GM18873 (cell line): ENCODE data around the gene DLGAP1.

Experiments used
- ATAC-seq: cut with Tn5 transposase; IDR thresholded peaks from one replicate; pipeline ENCODE4 v1.9.1; 2021; ENCODE audit warnings: mild to moderate bottlenecking, moderate library complexity, moderate number of reproducible peaks; ENCODE audit not compliant: unreplicated experiment, low FRiP score

Gene DLGAP1

DNA sequence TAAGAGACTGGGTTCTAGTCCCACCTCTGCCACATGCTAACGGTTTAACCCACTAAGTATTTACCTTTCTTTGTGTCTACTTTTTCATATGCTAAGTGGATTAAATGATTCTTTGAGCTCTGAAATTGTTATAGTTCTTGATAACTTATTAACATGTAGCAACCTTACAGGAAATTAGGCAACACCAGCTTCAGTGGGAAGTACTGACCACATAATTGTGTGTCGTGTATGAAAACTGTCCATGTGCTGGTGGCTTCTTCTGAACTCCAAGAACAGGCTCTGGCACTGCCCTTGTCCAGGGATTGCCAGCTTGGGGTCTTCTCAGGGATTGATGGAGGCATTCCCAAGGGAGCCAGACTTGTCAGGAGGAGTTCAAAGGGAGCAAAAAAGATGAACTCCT lies 577.4 kb downstream of the DLGAP1 start:
- ATAC-seq, result no peak

DNA sequence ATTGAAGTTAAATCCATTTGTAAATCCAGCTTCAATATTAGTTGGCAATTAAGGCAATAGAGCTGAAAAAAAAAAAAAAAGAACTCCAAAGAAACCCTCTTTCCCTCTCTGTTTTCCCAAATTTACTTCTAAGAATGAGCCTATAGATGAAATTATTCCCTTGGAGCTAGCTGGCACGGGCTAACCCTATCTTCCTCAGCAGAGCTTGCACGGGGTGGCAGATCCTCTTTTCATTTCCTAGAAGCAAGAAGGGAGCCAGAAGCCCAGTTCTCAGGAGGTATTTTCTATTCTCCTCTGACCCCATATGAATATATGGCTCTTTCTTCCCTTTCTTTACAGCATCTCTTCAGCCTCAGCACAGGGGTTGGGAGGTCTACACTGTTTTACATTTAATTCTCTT lies 579.1 kb downstream of the DLGAP1 start:
- ATAC-seq, result no peak

DNA sequence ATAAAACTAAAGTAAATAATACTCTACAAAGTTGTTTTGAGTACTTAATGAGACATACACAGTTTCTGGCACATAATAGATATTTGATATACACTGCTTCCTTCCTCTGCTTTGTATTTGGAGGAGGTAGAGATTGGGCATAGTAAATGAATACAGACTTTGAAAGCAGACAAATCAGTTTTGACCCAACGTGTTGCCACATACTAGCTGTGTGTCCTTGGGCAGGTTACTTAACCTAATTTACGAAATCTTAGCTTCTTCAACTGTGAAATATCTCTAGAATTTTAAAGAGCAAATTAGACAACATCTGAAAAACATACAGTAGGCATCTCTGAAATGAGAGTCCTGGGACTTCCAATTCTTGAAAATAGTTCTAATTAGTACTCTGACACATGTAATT lies 579.7 kb downstream of the DLGAP1 start:
- no peak for ATAC-seq

DNA sequence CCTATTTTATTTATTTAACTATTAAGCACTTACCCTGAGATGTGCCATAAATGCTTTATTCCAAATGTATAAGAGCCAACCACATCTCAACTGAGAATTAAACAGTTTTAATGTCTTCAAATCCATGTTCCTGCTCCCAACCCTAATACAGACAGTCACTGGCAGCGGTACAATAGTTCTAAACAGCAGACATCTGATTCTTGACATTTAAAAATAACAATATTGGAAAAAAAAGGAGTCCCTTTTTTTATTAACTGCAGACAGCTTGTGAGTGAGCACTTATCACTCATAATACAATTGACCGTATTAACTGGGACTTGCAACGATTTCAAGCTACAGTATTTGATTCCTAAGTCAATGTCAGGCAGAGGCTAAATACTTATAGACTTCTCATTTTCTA lies 580.5 kb downstream of the DLGAP1 start:
- ATAC-seq, result no peak

DNA sequence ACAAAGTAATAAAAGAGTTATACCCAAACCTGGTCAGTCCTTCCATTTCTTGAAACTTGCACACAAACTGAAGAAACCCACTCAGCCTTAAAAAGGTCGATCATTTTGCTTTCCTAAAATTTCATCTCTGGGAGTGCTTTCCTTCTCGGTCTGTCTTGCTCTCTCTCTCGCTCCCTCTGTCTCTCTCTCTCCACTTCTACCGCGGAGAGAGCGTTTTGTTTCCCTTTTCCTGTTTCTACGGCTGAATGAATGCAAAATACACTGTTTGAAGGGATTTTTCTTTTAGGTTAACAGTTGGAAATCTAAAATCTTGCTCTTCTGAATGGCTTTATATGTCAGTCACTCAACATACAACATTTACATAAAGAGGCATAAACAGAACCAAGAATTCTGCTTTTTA lies 581.0 kb downstream of the DLGAP1 start:
- no peak for ATAC-seq

DNA sequence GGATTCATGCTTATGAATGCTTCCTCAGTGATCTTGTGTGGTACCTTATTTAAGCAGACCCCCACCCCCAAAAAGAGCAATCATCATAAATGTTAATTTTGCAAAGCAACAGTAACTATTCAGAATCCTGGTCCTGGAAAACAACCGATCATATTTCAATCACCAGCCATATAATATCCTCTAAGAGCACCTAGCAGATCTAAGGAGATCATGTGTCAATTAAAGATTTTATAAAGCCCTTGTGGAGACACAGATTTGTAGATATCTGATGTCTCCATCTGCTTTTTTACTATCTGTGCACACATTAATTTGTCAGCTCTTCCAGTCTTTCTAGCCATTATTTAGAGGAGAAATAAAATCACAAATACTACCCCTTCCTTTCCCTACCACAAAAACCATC lies 581.4 kb downstream of the DLGAP1 start:
- no peak for ATAC-seq

DNA sequence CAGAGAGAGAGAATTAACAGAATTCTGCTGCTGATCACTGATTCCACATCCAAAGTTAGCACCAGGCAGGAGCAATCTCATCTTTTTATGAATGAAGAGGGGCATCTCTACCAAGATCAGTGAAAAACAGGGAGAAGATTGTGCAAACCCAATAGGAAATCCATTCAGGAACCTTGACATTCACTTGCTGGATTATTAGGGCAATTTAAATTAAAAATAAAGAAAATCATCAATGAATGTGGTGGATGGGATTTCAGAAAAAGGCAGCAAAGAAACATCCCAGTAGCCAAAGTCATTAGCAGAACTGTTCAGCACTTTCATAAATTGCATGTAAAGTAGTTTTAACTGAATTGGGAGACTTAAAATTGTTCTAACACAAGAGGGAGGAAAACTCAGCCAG lies 581.9 kb downstream of the DLGAP1 start:
- no peak for ATAC-seq

DNA sequence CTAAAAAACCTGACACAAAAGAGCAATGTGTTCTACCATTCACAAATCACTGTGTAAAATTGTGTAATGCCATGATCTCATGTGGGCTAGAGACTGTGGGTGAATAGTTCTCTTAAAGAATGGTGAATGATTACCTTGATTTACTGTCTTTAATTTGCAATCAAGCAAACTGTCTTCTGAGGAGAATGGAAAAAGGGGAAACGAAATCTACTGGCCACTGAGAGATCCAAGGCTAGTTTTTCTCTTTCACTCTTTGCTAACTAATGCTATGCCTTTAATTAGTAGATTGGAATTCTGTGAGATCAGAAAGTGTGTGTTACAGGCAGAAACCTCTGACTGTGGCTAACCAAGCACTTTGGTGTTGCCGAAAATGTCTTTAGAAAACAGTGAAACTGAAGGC lies 582.5 kb downstream of the DLGAP1 start:
- no peak for ATAC-seq

DNA sequence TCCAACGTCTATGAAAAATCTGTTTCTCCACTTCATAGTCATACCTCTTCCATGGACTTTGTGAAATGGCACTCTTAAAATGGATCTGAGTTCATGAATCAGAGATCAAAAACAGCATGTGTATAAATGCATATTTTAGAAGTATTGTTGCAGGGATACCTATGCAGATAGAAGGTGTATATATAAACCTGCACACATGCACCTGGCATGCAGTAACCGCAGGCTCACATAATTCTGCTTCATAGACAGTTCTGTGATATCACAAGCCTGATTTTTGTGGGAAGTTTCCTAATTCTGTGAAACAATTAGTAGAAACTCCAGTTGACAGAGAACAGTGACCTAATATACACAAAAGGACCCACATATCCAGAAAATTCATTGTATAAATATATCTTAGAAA lies 583.4 kb downstream of the DLGAP1 start:
- no peak for ATAC-seq

DNA sequence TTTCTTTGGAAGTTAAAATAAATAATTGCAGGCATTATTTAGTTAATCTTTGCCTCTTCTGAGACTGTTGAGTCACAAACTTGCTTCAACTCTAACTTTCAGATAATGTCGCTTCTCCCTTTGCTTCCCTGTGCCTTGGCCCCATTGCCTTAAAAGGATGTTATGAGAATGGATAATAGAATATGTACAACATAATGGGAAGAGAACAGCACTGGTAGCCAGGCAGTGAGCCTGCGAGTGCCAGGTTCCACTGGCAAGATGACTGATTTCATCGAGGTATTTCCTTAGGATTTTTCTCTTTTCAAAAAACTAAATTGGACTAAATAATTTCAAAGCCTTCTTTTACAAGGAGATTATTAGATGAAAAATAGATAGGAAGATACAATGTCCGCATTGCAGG lies 584.2 kb downstream of the DLGAP1 start:
- ATAC-seq, result no peak

DNA sequence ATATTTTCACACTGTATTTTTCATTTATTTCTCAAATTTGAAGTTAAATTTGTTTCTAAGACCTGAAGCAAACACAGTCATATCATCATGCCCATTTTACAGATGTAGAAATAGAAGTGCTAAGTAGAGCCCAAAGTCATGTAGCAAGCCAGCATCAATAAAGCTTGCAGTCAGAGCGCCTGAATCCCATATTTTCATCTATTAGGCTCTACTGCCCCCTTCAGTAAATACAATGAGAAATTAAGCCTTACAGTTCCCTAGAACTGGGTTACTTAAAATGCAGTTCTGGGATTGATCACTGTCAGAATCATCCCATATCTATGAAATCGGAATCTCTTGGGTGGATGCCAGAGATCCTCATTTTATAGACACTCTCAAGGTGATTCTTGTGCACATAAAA lies 585.3 kb downstream of the DLGAP1 start:
- no peak for ATAC-seq

DNA sequence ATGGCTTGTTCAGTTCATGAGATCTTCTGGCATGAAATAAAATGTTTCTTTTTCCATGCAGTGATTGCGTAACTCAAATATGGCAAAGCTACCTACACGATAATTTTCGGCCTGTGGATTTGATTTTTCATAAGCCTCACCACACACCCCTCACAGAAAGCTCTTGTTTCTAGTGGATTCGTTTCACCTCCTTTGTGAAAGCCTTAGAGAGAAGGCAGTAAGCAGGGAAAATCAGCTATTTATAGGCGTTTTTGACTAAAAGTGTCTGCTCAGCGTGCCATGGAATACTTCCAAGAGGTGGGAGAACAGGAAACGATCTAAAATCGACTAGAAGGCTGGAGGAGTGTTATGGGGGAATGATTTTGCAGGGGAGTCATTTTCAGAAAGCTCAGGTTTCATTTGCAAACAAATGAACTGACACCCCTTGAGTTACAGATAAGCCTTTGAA lies 587.2 kb downstream of the DLGAP1 start:
- no peak for ATAC-seq

DNA sequence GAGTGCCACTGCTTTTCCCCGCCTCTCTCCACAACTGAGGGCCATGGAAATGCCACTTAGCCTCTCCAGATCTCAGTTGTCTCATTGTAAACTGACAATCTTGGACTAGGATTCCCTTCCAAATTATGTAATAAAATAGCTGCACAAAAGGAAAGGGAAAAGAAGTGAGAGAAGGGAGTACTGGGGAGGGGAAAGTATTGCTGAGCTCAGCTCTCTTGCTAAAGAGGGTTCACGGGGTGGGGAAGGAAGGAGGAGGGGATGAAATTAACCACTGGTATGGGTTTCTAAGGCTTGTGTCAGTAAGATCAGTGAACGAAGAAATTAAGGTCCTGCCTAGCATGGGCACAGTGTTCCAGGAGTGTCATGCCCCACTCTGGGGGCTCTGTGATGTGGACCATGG lies 587.9 kb downstream of the DLGAP1 start:
- ATAC-seq, result no peak

DNA sequence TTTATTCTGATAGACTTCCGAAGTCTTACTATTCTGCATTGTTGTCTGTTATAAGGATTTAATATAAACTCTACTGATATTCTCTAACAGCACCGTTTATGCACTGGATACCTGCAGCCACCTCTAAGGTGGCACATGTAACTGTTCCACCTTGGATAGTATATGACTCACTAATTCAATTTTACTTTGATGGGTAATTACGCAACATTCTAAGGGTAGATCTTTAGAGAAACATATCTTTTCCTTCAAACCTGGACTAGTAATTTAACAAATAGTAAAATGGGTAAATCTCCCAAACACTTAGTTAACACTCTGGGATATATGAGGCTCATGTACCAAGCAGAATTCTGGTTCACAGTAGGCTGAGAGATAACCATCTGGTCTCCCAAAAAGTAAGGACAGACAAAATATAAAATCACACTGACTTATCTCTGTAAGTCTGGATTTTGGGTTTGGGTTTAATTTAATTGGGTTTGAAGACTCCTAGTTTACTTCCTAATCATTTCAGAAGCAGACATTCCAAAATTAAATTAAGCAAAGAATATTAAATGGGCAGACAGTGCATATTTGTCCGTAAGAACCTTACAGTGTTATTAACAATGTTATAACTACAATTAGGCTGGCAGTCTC lies 590.3 kb downstream of the DLGAP1 start:
- no peak for ATAC-seq

DNA sequence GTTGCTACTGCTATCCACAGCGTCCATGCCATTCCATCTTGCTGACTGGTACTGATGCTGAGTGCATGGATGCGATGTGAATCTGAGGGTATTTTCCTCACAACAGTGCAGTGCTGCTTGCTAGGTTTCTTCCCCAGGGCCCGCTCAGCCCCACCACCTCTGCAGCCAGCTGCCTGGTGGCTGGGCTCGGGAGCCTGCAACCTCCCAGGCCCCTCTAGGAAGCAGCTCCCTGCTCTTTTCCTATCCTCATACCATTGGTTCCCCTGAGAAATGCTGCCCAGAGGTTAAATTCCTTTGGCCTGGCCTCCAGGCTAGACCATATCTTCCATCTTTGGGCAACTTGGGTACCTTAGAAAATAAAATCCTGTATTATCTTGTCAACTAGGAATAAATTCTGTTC lies 591.5 kb downstream of the DLGAP1 start:
- ATAC-seq, result no peak

DNA sequence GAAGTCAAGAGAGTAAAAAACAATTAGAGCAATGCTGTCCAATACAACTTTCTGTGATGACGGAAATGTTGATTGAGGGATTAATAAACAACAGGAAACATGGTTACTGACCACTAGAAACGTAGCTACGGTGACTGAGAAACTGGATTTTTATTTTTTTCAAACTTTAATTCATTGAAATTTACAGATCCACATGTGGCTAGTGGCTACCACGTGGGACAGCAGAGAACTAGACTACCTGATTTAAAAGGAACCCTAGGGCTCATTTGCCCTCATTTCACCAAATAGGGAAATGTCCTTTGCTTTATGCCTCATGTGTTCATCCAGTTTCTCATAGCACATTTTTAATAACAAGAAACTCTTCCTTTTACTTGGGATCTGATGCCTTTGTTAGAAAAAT lies 592.1 kb downstream of the DLGAP1 start:
- ATAC-seq, result no peak

DNA sequence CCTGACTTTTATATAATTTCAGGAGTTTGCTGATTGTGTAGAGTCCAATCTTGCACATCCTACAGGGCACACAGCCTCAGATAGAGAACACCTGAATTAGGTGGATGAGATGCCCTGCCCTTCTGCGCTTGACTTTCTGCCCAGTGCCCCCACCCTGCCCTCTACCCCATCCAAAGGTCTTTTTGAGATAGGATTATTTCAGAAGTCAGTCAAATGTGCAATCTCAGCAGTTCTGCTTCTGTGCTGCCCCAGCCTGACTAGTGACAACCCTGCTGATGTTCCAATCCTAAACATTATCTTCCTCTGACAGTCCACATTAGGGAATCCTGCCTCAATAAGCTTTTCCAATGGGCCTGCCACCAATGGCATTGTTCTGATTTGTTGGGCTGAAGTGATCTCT lies 593.6 kb downstream of the DLGAP1 start:
- ATAC-seq, result no peak

DNA sequence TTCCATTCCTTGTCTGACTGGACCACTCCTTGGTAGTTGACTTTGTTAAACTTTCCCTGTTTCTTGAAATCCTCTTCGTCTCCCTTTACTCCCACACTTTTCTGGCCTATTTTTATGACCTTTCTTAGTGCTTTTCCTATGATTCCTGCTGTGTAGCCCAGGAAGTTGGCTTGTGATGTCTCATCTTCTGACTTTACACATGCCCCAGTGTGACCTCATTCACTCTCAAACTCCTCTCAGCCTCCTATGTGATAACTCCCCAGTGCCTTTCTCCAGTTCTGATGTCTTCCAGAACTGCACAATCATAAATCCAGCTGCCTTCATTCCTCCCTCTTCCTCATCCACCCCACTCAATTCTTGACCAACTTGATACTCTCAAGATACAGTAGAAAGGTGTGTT lies 597.6 kb downstream of the DLGAP1 start:
- ATAC-seq, result no peak

DNA sequence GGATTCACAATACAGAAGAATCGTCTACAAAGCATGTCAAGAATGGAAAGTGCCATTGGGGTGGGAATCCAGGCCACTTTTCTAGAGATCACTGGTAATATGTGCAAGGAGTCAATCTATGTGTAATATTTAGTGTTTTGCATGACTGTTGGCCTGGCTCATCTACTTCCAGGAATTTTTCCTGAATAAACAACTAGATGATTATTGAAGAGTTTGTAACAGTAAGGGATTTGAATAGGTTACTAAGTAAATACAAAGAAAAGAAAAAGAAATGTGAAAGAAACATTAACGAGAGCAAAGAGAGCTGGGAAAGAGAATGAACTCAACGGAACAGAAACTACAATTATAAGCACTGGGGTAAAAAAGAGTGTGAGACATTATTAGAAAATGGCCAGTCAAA lies 599.1 kb downstream of the DLGAP1 start:
- ATAC-seq, result no peak

DNA sequence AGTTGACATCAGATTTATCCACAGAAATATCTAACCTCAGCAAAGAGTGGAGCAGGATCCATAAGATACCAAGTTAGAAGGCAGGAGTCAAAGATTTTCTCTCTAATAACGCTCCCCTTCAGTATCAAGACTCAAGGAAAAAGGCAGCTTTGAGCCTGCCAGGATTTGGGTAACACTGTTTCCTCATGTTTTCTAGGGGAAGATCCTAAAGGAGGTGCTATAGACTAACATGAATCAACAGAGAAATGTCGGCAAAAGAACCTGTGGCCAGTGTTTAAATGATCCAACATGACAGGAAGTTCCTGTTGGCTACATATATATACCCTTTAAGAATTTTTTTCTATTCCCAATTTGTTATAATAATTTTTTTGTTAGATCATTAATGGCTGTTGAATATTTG lies 602.8 kb downstream of the DLGAP1 start:
- ATAC-seq, result no peak

DNA sequence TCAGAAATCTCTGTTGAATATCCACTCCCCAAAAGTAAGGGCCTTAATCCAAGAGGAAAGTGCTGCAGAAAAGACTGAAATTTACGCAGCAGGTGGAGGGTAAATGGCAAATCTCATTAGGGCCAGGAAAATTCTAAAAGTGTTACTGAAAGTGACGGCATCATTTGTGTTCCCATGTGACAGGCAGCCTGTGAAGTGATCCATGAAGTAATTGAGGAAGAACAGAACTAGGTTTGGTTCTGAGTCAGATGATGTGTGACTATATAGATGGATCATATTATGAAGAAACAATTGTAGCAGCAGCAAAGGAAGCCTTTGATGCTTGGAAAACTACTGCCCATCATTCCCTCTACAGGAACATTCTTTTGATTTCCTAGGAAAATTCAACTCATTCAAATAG lies 603.9 kb downstream of the DLGAP1 start:
- no peak for ATAC-seq

DNA sequence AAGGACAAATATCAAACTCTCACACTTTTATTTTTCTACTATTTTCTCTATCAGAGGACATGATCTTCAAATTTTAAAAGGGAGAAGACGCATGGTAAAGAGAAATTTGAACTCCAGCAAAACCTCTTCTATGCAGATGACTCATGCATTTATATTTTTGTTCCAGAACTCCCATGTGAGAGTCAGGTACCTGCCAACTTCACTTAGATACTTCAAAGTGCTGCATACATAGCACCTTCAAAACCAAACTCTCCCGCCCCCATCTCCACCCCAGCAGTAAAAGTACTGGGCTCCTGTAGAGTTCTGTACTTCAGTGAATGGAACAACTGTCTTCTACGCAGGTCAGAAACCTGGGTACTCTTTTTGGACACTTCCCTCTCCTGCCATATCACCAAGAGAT lies 606.8 kb downstream of the DLGAP1 start:
- ATAC-seq, result no peak

DNA sequence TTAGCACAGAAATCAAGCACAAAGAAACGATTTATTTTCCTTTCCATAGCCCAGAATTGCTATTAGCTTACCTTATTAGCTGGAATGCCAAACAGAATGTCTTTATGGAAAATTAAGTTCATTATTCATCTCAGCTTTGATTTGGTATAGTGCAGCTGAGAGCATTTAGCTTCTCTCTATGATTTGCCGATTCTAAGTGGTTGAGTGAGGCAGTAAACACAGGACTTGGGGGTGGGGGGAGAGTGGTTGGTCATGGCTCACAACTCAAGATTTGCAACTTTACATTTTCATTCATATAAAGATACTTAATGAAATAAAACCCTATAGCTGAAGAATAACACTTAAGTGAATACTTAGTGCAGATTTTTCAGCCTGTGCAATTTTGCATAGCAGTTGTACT lies 609.9 kb downstream of the DLGAP1 start:
- no peak for ATAC-seq
